Right lobe of liver (tissue), 4 donors: ENCODE data around the gene SV2B.

ENCODE experiments used
- CTCF ChIP-seq, 4 donors: fragments of 200-600 bp in 3 of 4; fragments of 450-650 bp in 1 of 4; IDR thresholded peaks; one replicate each; pipeline versions ENCODE4 v1.5.1 to v1.8.0; 2016 to 2022; ENCODE audit warnings: antibody characterized with exemption in 4 of 4, mild to moderate bottlenecking in 2 of 4
- POLR2A ChIP-seq: fragments of 450-650 bp; IDR thresholded peaks from one replicate; pipeline ENCODE4 v1.6.1; 2017; ENCODE audit warnings: antibody characterized with exemption, mild to moderate bottlenecking
- donor health status: DM: no; HTN: no; CAD: no.
- donor health status: DM: no; HTN: no; CAD: no.
- donor health status: DM: no; HTN: yes; CAD: no.

- TF ChIP-seq CTCF (IDR thresholded peaks at IDR 0.05) (no peak), POLR2A (no peak)
Observed at GRCh38 chr15:91150502-91151160, 50.6 kb downstream of the SV2B start.
